SK-N-SH treated with all-trans-retinoic acid at 6 μM for 48 hours (cell line): ENCODE results near the gene TNFRSF12A.

ENCODE experiments used
- ATAC-seq: fragments of 200-7000 bp; cut with Tn5 transposase; 3 replicates; pipeline ENCODE4 v1.9.1; 2020; ENCODE audit warnings: mild to moderate bottlenecking, moderate library complexity
- ARNTL ChIP-seq: fragments of 450-650 bp; formaldehyde crosslinking; IDR thresholded peaks from 2 replicates; pipeline ENCODE4 v1.5.0; 2020; ENCODE audit warnings: low read depth, mild to moderate bottlenecking, moderate library complexity, borderline replicate concordance
- CSDC2 ChIP-seq: fragments of 250-450 bp; sonication (Bioruptor Pico); IDR thresholded peaks from 2 replicates; pipeline ENCODE4 v1.5.0; 2020; ENCODE audit warnings: mild to moderate bottlenecking, moderate library complexity
- ESRRG ChIP-seq: fragments of 250-450 bp; sonication (Bioruptor Pico); IDR thresholded peaks from 2 replicates; pipeline ENCODE4 v1.6.1; 2021; ENCODE audit warnings: mild to moderate bottlenecking
- GLIS3 ChIP-seq: fragments of 250-450 bp; sonication (Bioruptor Pico); IDR thresholded peaks from 2 replicates; pipeline ENCODE4 v1.5.0; 2020; ENCODE audit warnings: mild to moderate bottlenecking, moderate library complexity
- ISL1 ChIP-seq: fragments of 250-450 bp; sonication (Bioruptor Pico); IDR thresholded peaks from 2 replicates; pipeline ENCODE4 v2.1.2; 2022; ENCODE audit warnings: mild to moderate bottlenecking, moderate library complexity
- OSR1 ChIP-seq: fragments of 250-450 bp; sonication (Bioruptor Pico); IDR thresholded peaks from 2 replicates; pipeline ENCODE4 v1.8.0; 2022; ENCODE audit warnings: moderate library complexity, mild to moderate bottlenecking, inconsistent platforms
- PATZ1 ChIP-seq: fragments of 250-450 bp; sonication (Bioruptor Pico); IDR thresholded peaks from 2 replicates; pipeline ENCODE4 v1.8.0; 2020; ENCODE audit warnings: mild to moderate bottlenecking, moderate library complexity, borderline replicate concordance
- PPARA ChIP-seq: fragments of 250-450 bp; sonication (Bioruptor Pico); IDR thresholded peaks from 2 replicates; pipeline ENCODE4 v1.5.0; 2020; ENCODE audit warnings: mild to moderate bottlenecking, borderline replicate concordance
- RARB ChIP-seq: fragments of 250-450 bp; sonication (Bioruptor Pico); IDR thresholded peaks from 2 replicates; pipeline ENCODE4 v1.8.0; 2021; ENCODE audit warnings: mild to moderate bottlenecking, moderate library complexity
- SNAI2 ChIP-seq: fragments of 250-450 bp; sonication (Bioruptor Pico); IDR thresholded peaks from 2 replicates; pipeline ENCODE4 v1.5.0; 2020; ENCODE audit warnings: mild to moderate bottlenecking, moderate library complexity
- TCF4 ChIP-seq: fragments of 250-450 bp; sonication (Bioruptor Pico); IDR thresholded peaks from 2 replicates; pipeline ENCODE4 v1.8.0; 2021; ENCODE audit warnings: mild to moderate bottlenecking, moderate library complexity, borderline replicate concordance
- TOX ChIP-seq: fragments of 250-450 bp; sonication (Bioruptor Pico); IDR thresholded peaks from 2 replicates; pipeline ENCODE4 v1.8.0; 2021; ENCODE audit warnings: mild to moderate bottlenecking, moderate library complexity, borderline replicate concordance
- ZC3H10 ChIP-seq: fragments of 250-450 bp; sonication (Bioruptor Pico); IDR thresholded peaks from 2 replicates; pipeline ENCODE4 v1.5.1; 2021; ENCODE audit warnings: mild to moderate bottlenecking, moderate library complexity
- ZFP3 ChIP-seq: fragments of 250-450 bp; sonication (Bioruptor Pico); IDR thresholded peaks from 2 replicates; pipeline ENCODE4 v1.5.0; 2020; ENCODE audit warnings: mild to moderate bottlenecking, moderate library complexity
- ZFP30 ChIP-seq: fragments of 450-650 bp; formaldehyde crosslinking; IDR thresholded peaks from 2 replicates; pipeline ENCODE4 v1.5.0; 2022; ENCODE audit warnings: mild to moderate bottlenecking, moderate library complexity
- ZNF565 ChIP-seq: fragments of 450-650 bp; formaldehyde crosslinking; conservative IDR thresholded peaks from 2 replicates; pipeline ENCODE4 v1.5.0; 2020; ENCODE audit warnings: low read depth, mild to moderate bottlenecking, moderate library complexity
- ZNF70 ChIP-seq: fragments of 450-650 bp; formaldehyde crosslinking; IDR thresholded peaks from 2 replicates; pipeline ENCODE4 v1.5.0; 2020; ENCODE audit warnings: mild to moderate bottlenecking, moderate library complexity
- ZNF8 ChIP-seq: fragments of 450-650 bp; formaldehyde crosslinking; IDR thresholded peaks from 2 replicates; pipeline ENCODE4 v1.5.0; 2020; ENCODE audit warnings: mild to moderate bottlenecking, moderate library complexity
- TF ChIP-seq, protein P1 (sequence below): fragments of 250-450 bp; sonication (Bioruptor Pico); IDR thresholded peaks from 2 replicates; pipeline ENCODE4 v1.8.0; 2021; ENCODE audit warnings: low read depth, mild to moderate bottlenecking, moderate library complexity, borderline replicate concordance
- TF ChIP-seq, protein P2 (sequence below): fragments of 250-450 bp; sonication (Bioruptor Pico); IDR thresholded peaks from 2 replicates; pipeline ENCODE4 v1.5.0; 2020; ENCODE audit warnings: mild to moderate bottlenecking, moderate library complexity
- TF ChIP-seq, protein P3 (sequence below): fragments of 250-450 bp; sonication (Bioruptor Pico); IDR thresholded peaks from 2 replicates; pipeline ENCODE4 v1.5.1; 2020; ENCODE audit warnings: low read depth, mild to moderate bottlenecking, moderate library complexity
- TF ChIP-seq, protein P4 (sequence below): fragments of 250-450 bp; sonication (Bioruptor Pico); IDR thresholded peaks from 2 replicates; pipeline ENCODE4 v1.5.1; 2021; ENCODE audit warnings: mild to moderate bottlenecking, moderate library complexity

Gene TNFRSF12A

DNA sequence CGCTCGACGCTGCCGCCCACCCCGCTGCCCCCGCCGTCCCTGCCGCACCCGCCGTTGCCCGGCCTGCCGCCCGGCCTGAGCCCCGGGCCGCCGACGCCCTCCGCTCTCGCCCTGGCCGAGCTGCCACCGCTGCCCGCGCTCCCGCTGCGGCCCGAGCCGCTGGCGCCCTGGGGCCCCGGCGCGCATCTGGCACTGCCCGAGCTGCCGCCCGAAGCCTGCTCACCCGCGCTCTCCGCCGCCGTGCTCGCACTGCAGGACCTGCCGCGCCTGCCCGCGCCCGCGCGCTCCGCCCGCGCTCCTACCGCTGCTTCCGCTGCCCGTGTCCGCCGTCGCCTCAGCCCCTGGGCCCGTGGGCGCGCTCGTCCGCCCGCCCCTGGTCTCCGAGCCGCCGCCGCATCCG lies 15.8 kb upstream of the TNFRSF12A start (continued):
- TF ChIP-seq ISL1 (CRISPR knock-in tag) (no peak), ZC3H10 (CRISPR knock-in tag) (no peak)

GRCh38 chr16:3004781-3005284 lies 15.3 kb upstream of the TNFRSF12A start:
- TF ChIP-seq ZFP3 (CRISPR knock-in tag), result no peak
- TF ChIP-seq, protein P1, sequence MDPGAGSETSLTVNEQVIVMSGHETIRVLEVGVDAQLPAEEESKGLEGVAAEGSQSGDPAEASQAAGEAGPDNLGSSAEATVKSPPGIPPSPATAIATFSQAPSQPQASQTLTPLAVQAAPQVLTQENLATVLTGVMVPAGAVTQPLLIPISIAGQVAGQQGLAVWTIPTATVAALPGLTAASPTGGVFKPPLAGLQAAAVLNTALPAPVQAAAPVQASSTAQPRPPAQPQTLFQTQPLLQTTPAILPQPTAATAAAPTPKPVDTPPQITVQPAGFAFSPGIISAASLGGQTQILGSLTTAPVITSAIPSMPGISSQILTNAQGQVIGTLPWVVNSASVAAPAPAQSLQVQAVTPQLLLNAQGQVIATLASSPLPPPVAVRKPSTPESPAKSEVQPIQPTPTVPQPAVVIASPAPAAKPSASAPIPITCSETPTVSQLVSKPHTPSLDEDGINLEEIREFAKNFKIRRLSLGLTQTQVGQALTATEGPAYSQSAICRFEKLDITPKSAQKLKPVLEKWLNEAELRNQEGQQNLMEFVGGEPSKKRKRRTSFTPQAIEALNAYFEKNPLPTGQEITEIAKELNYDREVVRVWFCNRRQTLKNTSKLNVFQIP (CRISPR knock-in tag), result no peak
- TF ChIP-seq PPARA, result no peak
- no peak for TF ChIP-seq GLIS3 (CRISPR knock-in tag)
- TF ChIP-seq ZNF70 (CRISPR knock-in tag), result no peak
- TF ChIP-seq PATZ1 (CRISPR knock-in tag), result no peak
- no peak for TF ChIP-seq ZNF8
- no peak for TF ChIP-seq TOX
- TF ChIP-seq OSR1 (CRISPR knock-in tag), result no peak
- TF ChIP-seq, protein P2, sequence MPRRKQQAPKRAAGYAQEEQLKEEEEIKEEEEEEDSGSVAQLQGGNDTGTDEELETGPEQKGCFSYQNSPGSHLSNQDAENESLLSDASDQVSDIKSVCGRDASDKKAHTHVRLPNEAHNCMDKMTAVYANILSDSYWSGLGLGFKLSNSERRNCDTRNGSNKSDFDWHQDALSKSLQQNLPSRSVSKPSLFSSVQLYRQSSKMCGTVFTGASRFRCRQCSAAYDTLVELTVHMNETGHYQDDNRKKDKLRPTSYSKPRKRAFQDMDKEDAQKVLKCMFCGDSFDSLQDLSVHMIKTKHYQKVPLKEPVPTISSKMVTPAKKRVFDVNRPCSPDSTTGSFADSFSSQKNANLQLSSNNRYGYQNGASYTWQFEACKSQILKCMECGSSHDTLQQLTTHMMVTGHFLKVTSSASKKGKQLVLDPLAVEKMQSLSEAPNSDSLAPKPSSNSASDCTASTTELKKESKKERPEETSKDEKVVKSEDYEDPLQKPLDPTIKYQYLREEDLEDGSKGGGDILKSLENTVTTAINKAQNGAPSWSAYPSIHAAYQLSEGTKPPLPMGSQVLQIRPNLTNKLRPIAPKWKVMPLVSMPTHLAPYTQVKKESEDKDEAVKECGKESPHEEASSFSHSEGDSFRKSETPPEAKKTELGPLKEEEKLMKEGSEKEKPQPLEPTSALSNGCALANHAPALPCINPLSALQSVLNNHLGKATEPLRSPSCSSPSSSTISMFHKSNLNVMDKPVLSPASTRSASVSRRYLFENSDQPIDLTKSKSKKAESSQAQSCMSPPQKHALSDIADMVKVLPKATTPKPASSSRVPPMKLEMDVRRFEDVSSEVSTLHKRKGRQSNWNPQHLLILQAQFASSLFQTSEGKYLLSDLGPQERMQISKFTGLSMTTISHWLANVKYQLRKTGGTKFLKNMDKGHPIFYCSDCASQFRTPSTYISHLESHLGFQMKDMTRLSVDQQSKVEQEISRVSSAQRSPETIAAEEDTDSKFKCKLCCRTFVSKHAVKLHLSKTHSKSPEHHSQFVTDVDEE (CRISPR knock-in tag), result no peak
- TF ChIP-seq ZFP30, result no peak
- no peak for TF ChIP-seq ESRRG (CRISPR knock-in tag)
- no peak for TF ChIP-seq TCF4 (CRISPR knock-in tag)
- TF ChIP-seq ISL1 (CRISPR knock-in tag), result no peak
- no peak for TF ChIP-seq ZC3H10 (CRISPR knock-in tag)
- TF ChIP-seq, protein P3, sequence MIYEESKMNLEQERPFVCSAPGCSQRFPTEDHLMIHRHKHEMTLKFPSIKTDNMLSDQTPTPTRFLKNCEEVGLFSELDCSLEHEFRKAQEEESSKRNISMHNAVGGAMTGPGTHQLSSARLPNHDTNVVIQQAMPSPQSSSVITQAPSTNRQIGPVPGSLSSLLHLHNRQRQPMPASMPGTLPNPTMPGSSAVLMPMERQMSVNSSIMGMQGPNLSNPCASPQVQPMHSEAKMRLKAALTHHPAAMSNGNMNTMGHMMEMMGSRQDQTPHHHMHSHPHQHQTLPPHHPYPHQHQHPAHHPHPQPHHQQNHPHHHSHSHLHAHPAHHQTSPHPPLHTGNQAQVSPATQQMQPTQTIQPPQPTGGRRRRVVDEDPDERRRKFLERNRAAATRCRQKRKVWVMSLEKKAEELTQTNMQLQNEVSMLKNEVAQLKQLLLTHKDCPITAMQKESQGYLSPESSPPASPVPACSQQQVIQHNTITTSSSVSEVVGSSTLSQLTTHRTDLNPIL (CRISPR knock-in tag), result no peak
- TF ChIP-seq CSDC2 (CRISPR knock-in tag), result no peak
- TF ChIP-seq ZNF565 (CRISPR knock-in tag), result no peak
- TF ChIP-seq ARNTL (CRISPR knock-in tag), result no peak
- TF ChIP-seq, protein P4, sequence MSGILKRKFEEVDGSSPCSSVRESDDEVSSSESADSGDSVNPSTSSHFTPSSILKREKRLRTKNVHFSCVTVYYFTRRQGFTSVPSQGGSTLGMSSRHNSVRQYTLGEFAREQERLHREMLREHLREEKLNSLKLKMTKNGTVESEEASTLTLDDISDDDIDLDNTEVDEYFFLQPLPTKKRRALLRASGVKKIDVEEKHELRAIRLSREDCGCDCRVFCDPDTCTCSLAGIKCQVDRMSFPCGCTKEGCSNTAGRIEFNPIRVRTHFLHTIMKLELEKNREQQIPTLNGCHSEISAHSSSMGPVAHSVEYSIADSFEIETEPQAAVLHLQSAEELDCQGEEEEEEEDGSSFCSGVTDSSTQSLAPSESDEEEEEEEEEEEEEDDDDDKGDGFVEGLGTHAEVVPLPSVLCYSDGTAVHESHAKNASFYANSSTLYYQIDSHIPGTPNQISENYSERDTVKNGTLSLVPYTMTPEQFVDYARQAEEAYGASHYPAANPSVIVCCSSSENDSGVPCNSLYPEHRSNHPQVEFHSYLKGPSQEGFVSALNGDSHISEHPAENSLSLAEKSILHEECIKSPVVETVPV (CRISPR knock-in tag), result no peak
- TF ChIP-seq, all 23 proteins: peak for 0
- no peak for ATAC-seq

- no peak for ATAC-seq
- TF ChIP-seq TOX (no peak), ISL1 (CRISPR knock-in tag) (no peak), ARNTL (CRISPR knock-in tag) (no peak), GLIS3 (CRISPR knock-in tag) (no peak), ZNF70 (CRISPR knock-in tag) (no peak), SNAI2 (CRISPR knock-in tag) (no peak), RARB (CRISPR knock-in tag) (no peak), ZNF565 (CRISPR knock-in tag) (no peak), ZC3H10 (CRISPR knock-in tag) (no peak), TCF4 (CRISPR knock-in tag) (no peak), ZFP3 (CRISPR knock-in tag) (no peak), ZFP30 (no peak), OSR1 (CRISPR knock-in tag) (no peak)
- TF ChIP-seq, protein P3 (CRISPR knock-in tag), result no peak
- TF ChIP-seq, protein P2 (CRISPR knock-in tag), result no peak
Measured at GRCh38 chr16:3007059-3007956, 12.9 kb upstream of the TNFRSF12A start.
